IPS DF 4.7 (cell line): ENCODE data around the gene PEX5L.
A peak's percentile ranks its signal among the peaks of the same experiment; 100 is the strongest.

Experiments
- DNase-seq: peaks from one replicate; pipeline ENCODE4 v3.0.0-alpha.2; 2013; ENCODE audit warnings: low spot score; ENCODE audit errors: extremely low read depth

The PEX5L gene

DNA sequence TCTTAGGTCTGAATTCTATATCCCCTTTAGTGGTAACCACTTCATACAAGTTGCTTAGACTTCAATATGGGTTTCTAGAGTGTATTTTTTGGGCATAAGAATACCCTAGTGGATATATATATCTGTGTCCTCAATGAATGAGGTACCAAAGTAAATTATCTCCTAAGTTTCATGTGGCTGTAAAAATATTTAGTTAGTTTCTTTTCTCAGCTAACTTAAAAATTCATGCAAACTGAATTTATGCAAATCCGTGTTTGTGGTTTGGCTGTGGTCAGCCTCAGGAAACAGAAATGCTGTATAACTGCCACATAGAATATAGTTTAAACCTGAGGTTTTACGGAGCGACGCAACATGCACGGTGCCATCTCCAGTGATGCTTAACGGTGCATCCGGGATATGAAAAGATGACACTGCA lies 80.3 kb downstream of the PEX5L start:
- no peak for DNase-seq

DNA sequence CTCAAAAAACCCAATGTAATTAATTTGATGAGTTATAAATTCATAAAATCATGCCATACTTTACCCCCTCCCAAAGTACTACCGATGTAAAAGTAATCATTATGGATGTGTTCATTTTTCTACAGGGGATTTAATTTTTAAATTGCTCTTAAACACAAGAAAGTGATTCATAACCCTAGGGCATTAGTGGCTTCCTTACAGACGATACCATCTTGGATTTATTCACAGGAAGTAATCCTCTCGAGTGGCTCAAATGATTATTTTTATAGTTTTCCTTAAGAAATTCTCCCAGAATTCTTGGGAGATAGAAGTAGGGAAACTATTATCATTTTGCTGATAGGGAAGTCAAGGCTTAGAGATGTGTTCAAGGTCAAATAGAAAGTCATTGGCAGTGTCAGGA lies 80.9 kb downstream of the PEX5L start:
- DNase-seq, result no peak

DNA sequence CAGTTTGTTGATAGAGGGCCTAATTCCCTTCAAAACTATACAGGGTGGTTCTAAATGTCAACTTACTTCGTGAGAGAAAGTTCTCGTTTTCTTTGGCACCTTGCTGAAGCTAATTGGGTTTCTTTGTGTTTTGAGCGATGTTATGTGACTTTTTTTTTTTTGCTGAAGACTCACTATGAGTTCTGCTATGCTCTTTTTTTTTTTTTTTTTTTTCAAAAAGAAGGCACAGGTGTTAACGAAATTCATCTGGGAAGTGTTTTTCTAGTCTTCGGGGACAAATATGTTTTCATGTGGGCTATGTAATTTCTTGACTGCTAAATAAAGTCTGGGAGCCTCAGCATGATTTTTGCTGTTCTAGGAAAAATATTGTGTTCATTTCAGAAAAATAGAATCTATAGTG lies 81.5 kb downstream of the PEX5L start:
- no peak for DNase-seq

DNA sequence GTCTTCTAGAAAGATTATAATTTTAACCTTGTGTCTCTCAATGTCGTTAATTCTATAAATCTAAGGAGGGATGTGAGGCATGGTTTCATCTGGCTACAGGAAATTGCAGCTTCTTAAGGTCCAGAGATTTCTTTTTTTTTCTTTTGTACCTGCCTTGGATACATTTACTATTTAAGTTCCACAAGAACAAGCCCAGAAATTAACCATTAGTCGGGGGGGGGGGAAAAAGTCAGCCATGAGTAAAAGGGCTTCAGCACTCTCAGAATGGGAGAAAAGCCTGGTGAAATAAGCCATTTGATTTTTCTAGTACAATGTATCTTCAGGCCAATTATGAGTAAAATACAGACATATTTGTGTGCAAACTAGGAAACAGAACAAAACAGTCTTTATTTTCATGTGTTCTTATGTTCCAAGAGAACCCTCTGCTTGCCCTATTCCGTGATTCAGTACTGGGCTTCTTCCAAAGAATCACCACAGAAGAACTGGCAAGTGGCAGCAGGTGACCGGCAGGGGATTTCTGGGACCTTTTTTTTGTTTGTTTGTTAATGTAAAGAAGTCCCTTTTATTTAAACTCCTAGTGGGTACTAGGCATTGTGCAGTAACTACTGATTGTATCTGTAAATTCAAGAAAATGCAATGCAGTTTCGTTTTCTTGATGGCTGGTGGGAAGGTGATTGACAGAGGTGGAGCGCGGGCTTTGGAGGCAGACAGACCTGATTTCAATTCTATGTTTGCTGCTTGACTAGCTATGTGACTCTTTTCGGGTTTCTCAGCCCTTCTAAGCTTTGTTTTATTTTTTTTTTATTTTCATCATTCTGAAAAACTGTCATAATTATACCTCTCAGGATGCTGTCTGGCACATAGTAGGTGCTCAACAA lies 82.5 kb downstream of the PEX5L start:
- no peak for DNase-seq

DNA sequence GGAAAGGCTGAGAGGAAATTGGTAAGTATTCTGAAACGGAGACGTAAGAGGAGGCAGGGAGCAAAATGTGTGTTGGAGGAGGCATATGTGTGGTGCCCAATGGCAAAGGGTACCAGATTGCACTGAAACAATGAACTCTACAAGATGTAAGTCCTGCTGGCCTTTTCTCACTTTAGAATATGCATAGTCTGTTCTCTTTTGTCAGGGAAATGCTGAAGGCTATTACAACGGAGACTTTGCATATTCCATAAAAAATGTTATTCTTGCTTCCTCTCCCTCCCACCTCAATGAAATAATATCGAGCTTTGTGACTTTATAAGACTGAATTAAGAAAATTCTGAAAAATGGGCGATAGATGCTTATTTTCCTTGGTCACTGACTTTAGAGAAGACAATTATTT lies 85.9 kb downstream of the PEX5L start:
- DNase-seq, result no peak

DNA sequence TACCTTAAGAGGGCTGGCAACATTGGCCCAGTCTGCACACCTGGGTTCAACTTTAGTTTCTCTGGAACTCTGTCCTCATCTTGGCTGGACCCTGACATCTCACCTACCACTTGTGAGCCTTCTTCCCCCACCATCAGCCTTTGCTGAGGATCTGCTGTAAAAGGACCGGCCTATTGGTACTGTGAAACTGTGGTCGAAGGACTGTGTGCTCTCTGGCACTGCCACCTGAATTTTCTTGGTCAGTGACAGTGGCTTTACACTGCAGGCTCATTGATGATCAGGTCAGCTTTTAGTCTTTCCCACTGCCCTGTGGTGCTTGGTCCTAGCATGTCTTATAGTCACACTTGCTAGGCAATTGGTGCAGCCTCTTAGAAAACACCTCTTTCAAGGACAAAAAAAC lies 86.9 kb downstream of the PEX5L start:
- DNase-seq, result no peak

DNA sequence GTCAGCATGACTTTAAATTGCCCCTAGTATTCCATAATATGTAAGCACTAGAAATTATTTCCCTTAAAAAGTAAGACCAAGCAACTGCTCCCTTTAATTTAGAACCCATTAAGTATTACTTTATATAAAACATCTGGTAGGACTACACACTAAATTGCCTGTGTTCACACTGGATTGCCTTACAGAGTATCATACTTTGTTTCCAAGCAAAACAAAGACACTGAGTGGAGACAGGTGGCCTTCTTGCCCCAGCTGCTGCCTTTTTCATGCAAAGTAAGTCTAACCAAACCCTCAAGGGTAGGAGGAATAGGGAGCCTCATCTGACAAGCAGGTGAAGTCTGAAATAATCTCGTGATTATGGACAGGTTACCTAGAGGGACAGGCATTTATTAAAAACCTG lies 87.3 kb downstream of the PEX5L start:
- no peak for DNase-seq

DNA sequence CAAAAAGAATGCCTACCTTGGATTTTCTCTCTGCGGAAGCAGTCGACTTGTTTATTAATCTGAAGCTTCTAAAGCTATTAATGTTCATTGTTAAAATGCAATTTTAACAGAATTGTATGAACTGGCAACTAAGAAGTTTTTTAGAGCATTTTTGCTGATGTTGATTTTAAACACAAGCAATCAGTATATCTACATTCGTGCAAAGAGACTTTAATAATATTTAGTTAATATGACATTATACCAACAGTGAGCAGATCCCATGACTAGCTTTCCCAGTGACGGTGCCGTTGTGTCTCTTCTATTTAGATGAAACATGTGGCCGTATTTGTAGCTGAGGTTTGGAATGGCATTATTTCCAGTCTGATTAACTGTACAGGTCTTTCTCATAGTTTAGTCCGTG lies 88.0 kb downstream of the PEX5L start:
- no peak for DNase-seq

DNA sequence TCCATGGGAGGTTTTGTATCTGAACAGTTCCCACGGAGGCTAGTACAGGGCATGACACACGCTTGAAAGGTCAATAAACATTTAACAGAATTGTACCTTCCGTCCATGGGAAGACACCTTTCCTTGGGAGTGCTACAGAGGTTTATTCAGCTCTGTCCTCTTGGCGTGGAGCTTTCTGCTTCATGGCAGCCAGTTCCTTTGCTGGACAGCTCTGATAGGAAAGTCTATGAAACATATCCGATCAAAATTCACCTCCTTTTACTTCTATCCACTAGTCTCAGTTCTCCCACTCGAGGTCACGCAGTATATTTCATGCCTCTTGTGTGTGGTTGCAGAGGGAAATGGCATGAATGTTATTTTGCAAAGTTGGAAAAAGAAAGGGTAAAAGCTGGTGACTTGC lies 91.2 kb downstream of the PEX5L start:
- no peak for DNase-seq

DNA sequence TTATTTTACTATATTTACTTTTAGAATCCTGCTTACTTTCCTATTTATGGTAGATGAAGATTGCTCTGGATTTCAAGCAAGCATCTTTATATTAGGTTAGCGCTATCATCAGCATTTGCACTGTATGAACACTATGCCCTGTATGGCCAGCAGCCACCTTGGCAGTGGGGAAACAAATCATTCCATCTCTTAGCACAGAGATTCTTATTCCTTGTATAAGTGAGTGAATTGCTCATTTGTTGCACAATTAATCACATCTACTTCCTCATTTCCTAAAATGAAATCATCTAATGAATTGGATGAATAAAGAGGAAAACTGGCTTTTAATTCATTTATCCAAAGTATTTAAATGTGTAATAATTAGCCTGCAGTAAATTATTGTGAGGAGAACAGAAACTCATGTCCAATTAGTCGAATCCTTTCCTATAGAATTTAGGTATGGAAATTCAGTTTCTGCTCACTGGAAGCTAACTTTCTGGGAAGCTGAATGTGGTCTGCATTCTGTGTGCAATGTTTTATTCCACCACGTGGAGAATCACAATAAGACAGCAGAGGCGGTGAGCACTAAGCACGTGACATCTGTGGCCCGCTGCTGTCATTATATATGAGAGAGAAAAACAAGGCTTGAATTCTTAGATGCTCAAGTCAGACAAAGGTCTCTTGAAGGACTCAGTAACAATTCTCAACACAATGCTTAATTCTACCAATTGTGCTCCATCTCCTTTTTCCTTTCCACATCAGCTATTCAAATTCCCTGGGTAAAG lies 93.4 kb downstream of the PEX5L start:
- no peak for DNase-seq

DNA sequence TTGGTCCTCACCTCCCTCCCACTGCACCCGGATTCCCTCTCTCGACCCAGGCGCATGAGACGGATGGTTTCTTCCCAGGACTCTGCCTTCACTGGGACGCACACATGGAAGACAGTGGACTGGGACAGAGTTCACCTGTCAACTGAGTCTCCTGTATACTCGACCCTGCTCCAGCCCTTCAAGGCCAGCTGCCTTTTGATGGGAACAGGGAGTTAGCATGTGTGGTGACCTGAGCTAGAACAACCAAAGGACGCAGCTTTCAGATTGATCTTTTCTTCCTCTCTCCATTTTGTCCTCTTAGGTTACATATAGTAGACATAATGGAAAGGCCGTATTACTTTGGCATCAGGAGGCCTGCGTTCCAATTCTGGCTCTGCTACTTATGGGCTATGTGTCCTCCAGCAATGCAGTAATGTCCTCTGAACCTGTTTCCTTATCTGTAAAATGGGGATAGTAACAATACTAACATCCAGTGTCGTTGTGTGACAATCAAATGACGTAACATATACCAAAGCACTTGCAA lies 94.1 kb downstream of the PEX5L start:
- DNase-seq, result no peak

DNA sequence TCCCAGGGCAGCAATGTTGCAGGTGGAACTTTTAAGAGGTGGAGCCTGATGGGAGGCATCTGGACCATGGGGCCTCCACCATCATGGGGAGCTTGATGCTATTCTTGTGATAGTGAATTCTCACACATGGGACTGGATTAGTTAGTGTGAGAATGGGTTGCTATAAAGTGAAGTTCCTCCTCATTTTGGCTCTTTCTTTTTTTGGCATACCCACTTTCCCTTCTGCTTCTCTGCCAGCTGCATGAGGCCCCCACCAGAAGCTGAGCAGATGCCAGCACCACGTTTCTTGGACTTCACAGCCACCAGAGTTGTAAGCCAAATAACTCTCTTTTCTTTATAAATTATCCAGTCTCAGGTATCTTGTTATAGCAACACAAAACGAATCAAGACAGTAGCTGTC lies 101.0 kb downstream of the PEX5L start:
- DNase-seq, result no peak

DNA sequence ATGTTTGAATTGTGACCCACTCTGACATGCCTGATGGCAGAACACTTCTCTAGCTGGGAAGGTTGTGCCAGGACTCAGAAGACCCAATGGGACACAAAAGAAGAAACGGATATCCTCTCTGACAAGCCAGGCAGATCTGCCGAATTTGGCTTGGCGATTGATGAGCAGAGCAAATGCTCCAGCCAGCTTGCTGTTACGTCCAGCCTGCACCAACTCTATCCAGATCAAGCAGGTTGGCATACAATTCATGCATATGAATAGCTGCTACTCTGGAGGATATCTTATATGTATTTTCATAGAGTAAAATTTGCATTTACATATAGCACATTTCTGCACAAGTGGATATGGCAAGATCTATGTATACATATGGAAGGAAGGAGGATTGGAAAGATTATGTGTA lies 102.8 kb downstream of the PEX5L start:
- DNase-seq, result no peak

DNA sequence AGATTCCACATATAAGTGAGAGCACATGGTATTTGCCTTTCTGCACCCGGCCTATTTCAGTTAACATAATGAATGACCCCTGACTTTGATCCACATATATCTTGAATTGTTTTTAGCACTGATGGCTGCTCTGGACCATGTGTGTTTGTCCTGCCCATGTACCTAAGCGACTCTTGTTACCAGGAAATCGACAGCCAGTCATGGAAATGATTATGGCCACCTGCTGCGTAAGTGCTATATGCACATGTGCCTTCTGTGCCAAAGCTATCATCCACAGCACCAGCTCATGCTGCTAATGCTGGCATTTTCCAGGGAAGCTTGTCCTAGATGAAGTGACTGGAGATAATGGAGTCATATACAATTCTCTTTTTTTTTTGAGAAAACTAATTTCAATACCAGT lies 103.7 kb downstream of the PEX5L start:
- no peak for DNase-seq

DNA sequence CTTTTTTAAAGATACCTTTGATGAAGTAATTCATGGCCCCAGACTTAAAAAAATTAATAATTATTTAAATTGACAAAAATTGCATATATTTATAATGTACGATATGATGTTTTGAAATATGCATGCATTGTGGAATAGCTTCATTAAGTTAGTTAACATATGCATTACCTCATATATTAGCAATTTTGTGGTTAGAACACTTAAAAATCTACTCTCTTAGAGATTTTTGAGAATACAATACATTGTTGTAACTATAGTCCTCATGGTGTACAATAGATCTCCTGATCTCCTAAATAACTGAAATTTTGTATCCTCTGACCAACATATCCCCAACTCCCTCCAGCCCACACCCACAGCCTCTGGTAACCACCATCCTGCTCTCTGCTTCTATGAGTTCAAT lies 104.1 kb downstream of the PEX5L start:
- DNase-seq, result no peak

DNA sequence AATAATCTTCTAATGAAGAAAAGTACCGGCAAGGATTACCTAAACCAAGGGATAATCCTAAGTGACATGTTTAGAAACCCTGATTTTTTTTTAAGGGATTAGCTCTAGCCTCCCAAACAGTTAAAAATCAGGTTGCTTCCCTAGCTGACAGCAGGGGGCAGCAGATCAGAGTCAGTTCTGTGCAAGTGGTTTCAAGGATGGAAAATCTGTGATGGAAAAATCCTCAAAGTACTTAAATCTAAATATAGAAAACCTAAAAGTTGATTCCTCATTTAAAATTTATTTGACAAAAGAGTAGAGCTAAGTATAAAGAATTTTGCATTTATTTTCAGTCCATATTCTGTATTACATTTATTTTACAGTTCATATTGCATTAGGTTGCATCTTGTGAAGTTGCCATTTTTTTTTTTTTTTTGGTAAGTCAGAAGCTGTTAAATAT lies 107.6 kb downstream of the PEX5L start:
- no peak for DNase-seq

DNA sequence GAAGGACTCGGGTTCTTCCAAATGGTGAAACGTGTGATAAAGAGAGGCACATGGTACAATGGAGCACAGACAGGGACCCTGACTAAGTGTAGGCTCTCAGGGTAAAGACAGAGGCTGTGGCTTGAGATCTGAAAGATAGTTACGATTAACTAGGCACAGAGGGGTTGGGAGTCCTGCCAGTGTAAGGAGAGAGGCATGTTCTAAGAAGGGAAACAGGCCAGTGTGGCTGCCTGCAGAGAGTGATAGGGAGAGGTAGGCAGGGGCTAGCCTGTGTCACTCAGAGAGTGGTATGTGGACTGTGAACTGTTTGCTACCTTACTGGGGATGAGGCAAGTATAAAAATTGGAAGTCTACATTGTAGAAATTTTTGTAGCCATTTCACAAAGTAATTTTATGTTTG lies 109.5 kb downstream of the PEX5L start:
- DNase-seq, result no peak

DNA sequence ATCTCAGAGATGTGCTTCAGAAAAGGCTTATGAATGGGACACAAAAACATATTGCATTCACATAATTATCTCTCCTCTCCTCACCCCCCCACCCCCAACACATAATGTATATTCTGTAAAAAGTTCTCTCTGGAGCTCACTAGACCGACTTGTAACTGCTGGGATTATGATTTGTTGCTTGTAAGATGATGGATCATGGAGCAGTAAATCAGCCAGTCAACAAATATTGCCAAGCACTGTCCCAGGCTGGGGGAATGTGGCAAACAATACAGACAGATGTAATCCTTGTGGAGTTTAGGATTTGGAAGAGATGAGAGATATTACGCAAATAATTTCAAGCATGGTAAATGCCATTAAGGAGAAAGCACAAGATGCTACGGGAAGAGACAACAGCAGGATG lies 114.8 kb downstream of the PEX5L start:
- no peak for DNase-seq

DNA sequence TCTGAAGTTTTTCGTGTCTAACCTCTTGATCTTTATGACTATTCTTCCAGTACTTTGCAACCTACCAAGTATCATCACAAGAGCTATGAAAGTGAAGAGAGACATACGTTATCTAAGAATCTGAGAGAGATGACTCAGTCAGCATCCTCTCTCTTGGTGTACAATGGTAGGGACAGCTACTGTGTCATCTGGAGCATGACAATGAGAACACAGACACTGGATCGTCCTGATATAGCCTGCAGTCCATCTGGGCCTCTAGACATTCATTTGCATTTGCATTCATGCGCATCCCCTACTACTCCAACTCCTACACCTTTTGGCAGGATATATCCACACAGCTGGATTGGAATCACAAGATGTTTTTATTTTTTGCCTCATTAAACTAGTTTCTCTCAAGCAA lies 115.2 kb downstream of the PEX5L start:
- DNase-seq, result no peak

DNA sequence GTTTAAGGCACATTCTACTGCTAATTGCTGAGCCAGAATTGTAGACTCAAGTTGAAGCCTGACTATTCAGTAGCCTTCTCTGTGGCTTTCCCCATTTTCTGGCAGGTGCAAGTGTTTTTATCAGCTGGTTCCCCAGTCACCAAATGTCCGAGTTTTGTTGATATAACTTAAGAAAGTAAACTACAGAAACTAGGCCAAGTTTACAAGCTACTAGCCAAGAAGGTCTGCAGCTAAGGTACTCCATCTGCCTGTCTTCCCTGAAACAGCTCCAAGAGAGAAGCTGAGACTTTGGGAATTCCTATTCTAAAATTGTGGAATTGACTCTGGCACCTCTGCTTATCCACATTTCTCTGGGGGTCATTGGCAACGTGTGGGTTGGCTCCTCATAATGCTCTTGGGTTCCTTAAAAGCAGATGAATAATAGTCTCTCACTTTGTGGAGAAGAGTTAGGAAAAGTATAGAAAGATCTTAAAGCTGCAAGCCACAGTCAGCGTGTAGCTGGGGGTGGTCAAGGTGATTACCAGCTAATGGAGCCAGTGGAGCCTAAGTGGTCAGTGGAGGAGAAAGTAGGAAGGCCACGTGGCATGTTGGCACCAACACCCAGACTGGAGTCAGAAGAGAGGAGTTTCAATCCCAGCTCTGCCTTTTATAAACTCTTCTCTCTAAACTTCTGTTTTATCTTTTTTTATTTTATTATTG lies 128.8 kb downstream of the PEX5L start:
- no peak for DNase-seq

DNA sequence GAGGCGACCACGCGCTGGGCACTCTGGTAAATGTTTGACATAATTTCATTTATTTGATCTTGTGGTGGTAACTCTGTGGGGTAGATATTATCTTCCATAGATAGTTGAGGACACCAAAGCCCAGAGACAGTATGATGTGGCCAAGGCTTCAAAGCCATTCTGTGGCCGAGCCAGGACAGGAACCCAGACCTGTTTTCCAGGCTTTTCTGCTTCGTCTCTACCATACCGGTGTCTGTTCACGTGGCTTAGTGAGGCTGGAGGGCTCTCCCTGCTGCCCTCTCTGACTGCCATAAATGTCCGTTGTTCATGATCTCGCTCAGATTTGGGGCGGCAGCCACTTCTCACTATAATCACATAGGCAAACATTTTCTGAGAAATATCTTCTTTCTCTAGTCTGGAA lies 134.7 kb downstream of the PEX5L start:
- no peak for DNase-seq

DNA sequence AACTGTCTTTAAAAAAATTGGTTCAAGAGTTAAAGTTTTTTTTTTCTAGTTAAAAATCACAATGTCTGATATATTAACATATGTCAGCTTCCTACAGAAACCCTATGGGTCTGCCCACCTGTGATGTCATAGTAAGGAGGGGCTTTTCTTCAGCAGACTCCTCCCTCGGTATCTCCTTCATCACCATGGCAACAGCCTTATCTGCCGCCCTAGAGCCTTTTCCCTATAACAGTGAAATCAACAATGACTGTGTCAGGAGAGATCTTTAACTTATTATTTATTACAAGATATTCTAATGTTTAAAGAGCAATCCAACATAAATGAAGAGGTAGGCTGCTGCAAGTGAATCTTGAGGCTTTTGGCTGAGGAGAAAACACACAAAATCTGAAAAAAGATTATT lies 138.7 kb downstream of the PEX5L start:
- peak; percentile 33 for DNase-seq
